Activated T-helper 2 cell treated with anti-CD3 and anti-CD28 coated beads, Interferon-gamma antibody, Interleukin-2, Interleukin-4, amounts not matched to agents 10 μg/mL and 5 μg/mL and 100 μg/mL, durations not matched to agents 14 hours and 24 hours and 36 hours (primary cell): Measurements from ENCODE around the gene ZG16B. TPM values are rescaled to one million over a fixed set of nuclear protein-coding genes. Genes with fewer than 3 reads are reported as not detected.
A peak's percentile ranks its signal among the peaks of the same experiment; 100 is the strongest.

ENCODE experiments used
- DNase-seq: peaks from one replicate; pipeline ENCODE4 v3.0.0; 2021; ENCODE audit warnings: low spot score
- H3K27ac Mint-ChIP-seq: one replicate; pipeline ENCODE4 v1.8.0; 2021; ENCODE audit warnings: mixed read lengths
- H3K27me3 Mint-ChIP-seq: one replicate; pipeline ENCODE4 v1.8.0; 2021; ENCODE audit warnings: low read depth, mixed read lengths
- H3K36me3 Mint-ChIP-seq: one replicate; pipeline ENCODE4 v1.8.0; 2021; ENCODE audit warnings: low read depth, mixed read lengths
- H3K4me1 Mint-ChIP-seq: one replicate; pipeline ENCODE4 v1.8.0; 2021; ENCODE audit warnings: low read depth, mixed read lengths
- H3K4me3 Mint-ChIP-seq: one replicate; pipeline ENCODE4 v1.8.0; 2021; ENCODE audit warnings: low read depth, mild to moderate bottlenecking, moderate library complexity, mixed read lengths
- H3K9me3 Mint-ChIP-seq: one replicate; pipeline ENCODE4 v1.8.0; 2021; ENCODE audit warnings: mixed read lengths
- intact Hi-C: fragments of 100-400 bp; cut with micrococcal nuclease; formaldehyde crosslinking; loops from one replicate; pipeline ENCODE4 v1.15.1; 2023
- total RNA-seq: library from RNA; stranded (reverse); gene quantifications from 2 replicates; pipeline ENCODE4 v1.2.3, GENCODE V29; 2022

The ZG16B gene, protein sequence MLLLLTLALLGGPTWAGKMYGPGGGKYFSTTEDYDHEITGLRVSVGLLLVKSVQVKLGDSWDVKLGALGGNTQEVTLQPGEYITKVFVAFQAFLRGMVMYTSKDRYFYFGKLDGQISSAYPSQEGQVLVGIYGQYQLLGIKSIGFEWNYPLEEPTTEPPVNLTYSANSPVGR
- total RNA-seq, result 7.7 and 8.6 TPM in 2 replicates

GRCh38 chr16:2829501-2830354 is at the start of gene ZG16B:
Gene ZG16B, plus strand, starts transcription at chr16:2830303. Its CDS starts 139 bp downstream, at chr16:2830442.
- Mint-ChIP-seq H3K27me3 (peaks cover 4% of the 10 kb centered on the region), H3K4me3 (peak within 1 kb of the TSS; percentile 37), H3K36me3 (no peaks in the 10 kb centered on the region), H3K27ac (no peak within 1 kb of the TSS), H3K4me1 (no peaks in the 10 kb centered on the region), H3K9me3 (no peaks in the 10 kb centered on the region)
- no peak for DNase-seq
- intact Hi-C loops, result no loop called here

DNA sequence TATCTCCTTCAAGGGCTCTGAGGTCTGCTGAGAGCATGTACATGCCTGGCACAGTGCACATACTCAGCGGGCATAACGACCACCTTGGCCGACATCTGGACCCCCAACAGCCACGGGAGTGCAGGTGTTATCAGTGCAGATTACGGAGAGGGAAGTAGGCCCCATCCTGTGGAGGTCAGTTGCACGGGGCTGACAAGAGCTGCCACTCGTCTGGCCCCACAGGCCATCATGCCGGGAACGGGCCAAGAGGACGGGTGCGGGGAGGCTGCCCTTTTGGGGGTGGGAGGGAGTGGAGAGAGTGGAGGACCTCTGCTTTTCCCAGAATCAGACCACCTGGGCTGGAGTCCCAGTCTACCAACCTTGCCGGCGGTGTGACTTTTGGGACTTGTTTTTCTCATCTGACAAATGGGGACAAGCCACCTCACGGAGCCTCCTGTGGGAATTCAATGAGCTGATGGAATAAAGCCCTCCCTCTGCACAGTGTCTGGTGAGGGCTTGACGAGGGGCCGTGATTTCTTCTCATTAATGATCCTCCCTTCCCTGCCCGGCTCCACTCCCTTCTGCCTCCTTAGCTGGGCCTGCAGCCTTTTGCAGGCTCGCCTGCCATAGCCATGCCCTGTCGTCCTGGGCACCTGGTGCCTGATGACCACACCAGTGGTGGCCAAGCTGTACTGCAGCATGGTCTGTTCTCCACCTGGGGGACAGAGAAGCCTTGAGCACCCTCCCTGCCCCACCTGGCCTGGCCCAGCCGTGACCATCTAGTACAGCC is 47.3 kb upstream of the ZG16B start:
- H3K4me1 Mint-ChIP-seq, result peaks cover 8% of the 10 kb centered on the region
- no peak overlapping the region for H3K27ac Mint-ChIP-seq
- no peaks in the 10 kb centered on the region for H3K9me3 Mint-ChIP-seq
- no peak overlapping the region for H3K4me3 Mint-ChIP-seq
- peaks cover 16% of the 10 kb centered on the region for H3K27me3 Mint-ChIP-seq
- H3K36me3 Mint-ChIP-seq, result peaks cover 4% of the 10 kb centered on the region
- DNase-seq, result no peak
- intact Hi-C loops, result no loop called here

- Mint-ChIP-seq H3K27me3 (peaks cover 18% of the 10 kb centered on the region), H3K27ac (no peak overlapping the region), H3K4me3 (no peak overlapping the region), H3K9me3 (no peaks in the 10 kb centered on the region), H3K36me3 (no peaks in the 10 kb centered on the region), H3K4me1 (peaks cover 2% of the 10 kb centered on the region)
- no peak for DNase-seq
- intact Hi-C loops, result no loop called here
These were observed 46.3 kb upstream of the ZG16B start for GRCh38 chr16:2783581-2784357.

DNA sequence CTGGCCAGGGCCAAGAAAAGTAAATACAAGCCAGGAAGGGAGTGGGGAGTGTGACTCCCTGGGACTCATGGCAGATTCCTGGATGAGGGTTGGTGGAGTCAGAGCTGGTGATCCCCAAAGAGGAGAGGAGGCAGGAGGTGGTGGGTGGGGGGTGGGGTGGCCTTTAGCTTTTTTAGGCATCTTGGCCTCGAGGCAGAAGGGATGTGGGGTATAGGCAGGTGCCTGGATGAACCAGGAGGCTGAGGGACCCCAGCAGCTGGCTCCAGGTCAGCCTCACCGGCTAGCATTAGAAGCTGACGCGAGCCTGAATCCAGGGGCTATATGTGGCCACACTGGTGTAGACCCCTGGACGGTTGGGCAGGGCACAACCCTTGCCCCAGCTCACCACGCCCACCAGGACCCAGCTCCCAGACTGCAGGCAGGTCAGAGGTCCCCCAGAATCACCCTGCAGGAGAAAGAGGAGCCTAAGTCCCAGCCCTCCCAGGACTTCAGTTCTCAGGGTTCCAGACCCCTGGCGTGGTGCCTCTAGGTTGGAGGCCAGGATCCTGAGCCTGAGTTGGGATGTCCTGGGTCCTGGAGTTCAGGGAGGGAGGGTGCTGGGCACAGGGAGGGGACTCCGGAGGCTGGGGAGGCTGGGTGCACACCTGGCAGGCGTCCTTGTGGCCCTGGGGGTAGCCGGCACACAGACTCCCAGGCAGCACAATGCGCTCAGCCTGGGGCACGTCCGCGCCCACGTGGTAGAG is 45.6 kb upstream of the ZG16B start:
- no peak for DNase-seq
- Mint-ChIP-seq H3K36me3 (no peaks in the 10 kb centered on the region), H3K4me1 (peaks cover 2% of the 10 kb centered on the region), H3K27me3 (peaks cover 20% of the 10 kb centered on the region), H3K27ac (peak overlapping the region; percentile 62), H3K9me3 (no peaks in the 10 kb centered on the region), H3K4me3 (peak overlapping the region; percentile 72)
- intact Hi-C loops, result no loop called here

GRCh38 chr16:2785101-2785991 is 44.8 kb upstream of the ZG16B start:
- intact Hi-C loops, result no loop called here
- Mint-ChIP-seq H3K4me3 (peak overlapping the region; percentile 72), H3K9me3 (no peaks in the 10 kb centered on the region), H3K4me1 (peaks cover 2% of the 10 kb centered on the region), H3K27me3 (peaks cover 21% of the 10 kb centered on the region), H3K36me3 (no peaks in the 10 kb centered on the region), H3K27ac (peak overlapping the region; percentile 62)
- no peak for DNase-seq

GRCh38 chr16:2786061-2786825 is 43.9 kb upstream of the ZG16B start:
- no peaks in the 10 kb centered on the region for H3K9me3 Mint-ChIP-seq
- intact Hi-C loops, result no loop called here
- H3K4me1 Mint-ChIP-seq, result peaks cover 2% of the 10 kb centered on the region
- no peak for DNase-seq
- peaks cover 22% of the 10 kb centered on the region for H3K27me3 Mint-ChIP-seq
- no peak overlapping the region for H3K4me3 Mint-ChIP-seq
- H3K27ac Mint-ChIP-seq, result no peak overlapping the region
- H3K36me3 Mint-ChIP-seq, result no peaks in the 10 kb centered on the region

GRCh38 chr16:2786826-2787151 is 43.3 kb upstream of the ZG16B start:
- Mint-ChIP-seq H3K9me3 (no peaks in the 10 kb centered on the region), H3K4me3 (no peak overlapping the region), H3K27me3 (peaks cover 25% of the 10 kb centered on the region), H3K27ac (no peak overlapping the region), H3K4me1 (peaks cover 2% of the 10 kb centered on the region), H3K36me3 (no peaks in the 10 kb centered on the region)
- DNase-seq, result no peak
- intact Hi-C loops, result no loop called here

- Mint-ChIP-seq H3K4me1 (peaks cover 2% of the 10 kb centered on the region), H3K27me3 (peaks cover 25% of the 10 kb centered on the region), H3K4me3 (no peak within 1 kb of the TSS), H3K36me3 (no peaks in the 10 kb centered on the region), H3K27ac (no peak within 1 kb of the TSS), H3K9me3 (no peaks in the 10 kb centered on the region)
- intact Hi-C loops, result no loop called here
- no peak for DNase-seq
These were observed 42.7 kb upstream of the ZG16B start, which contains the start of gene PRSS33 for GRCh38 chr16:2787406-2787805. Gene PRSS33, minus strand, starts transcription at chr16:2787560. Its CDS starts 1,013 bp downstream, at chr16:2786547.

DNA sequence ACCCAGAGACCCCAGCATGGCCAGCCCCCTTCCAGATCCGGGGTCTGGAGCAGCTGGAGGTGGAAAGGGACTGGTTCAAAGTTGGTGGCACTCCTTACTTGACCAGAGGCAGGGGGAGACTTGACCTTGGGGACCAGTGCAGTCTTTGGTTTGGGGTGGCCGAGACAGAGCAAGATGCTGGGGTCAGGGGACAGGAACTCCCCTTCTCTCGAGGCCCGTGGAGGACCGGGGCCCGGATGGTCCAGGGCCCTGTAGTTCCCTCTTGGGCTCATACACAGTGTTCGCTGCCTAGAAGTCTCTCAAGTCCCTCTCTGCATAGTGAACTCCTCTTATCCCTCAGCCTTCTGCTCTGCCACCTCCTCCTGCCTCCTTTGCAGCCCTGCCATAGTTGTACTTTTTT is 42.1 kb upstream of the ZG16B start:
- H3K27me3 Mint-ChIP-seq, result peaks cover 25% of the 10 kb centered on the region
- peaks cover 2% of the 10 kb centered on the region for H3K4me1 Mint-ChIP-seq
- no peaks in the 10 kb centered on the region for H3K36me3 Mint-ChIP-seq
- no peak overlapping the region for H3K27ac Mint-ChIP-seq
- intact Hi-C loops, result no loop called here
- no peak overlapping the region for H3K4me3 Mint-ChIP-seq
- H3K9me3 Mint-ChIP-seq, result no peaks in the 10 kb centered on the region
- DNase-seq, result no peak

DNA sequence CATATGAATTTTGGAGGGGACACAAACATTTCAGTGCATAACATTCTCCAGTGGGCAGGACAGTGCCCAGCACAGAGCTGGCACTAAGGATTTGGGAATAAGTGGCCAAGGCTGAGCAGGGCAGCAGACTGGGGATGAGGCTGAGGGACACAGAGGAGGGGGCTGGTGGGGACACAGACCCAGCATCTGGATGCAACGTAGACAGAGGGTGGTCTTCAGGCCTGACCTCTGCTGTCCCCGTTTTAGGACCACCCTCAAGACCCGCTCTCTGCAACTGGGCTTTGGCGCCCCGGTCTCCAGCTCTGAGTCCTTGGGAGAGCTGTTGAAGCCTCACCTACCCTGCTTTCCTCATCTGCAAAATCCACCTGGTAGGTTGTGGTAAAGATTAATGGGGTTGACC is 39.5 kb upstream of the ZG16B start:
- no peaks in the 10 kb centered on the region for H3K36me3 Mint-ChIP-seq
- no peak overlapping the region for H3K4me3 Mint-ChIP-seq
- intact Hi-C loops, result no loop called here
- DNase-seq, result no peak
- peaks cover 19% of the 10 kb centered on the region for H3K27me3 Mint-ChIP-seq
- H3K9me3 Mint-ChIP-seq, result no peaks in the 10 kb centered on the region
- H3K4me1 Mint-ChIP-seq, result no peaks in the 10 kb centered on the region
- no peak overlapping the region for H3K27ac Mint-ChIP-seq

- DNase-seq, result no peak
- H3K4me1 Mint-ChIP-seq, result no peaks in the 10 kb centered on the region
- intact Hi-C loops, result no loop called here
- no peaks in the 10 kb centered on the region for H3K36me3 Mint-ChIP-seq
- no peaks in the 10 kb centered on the region for H3K9me3 Mint-ChIP-seq
- no peak overlapping the region for H3K27ac Mint-ChIP-seq
- H3K27me3 Mint-ChIP-seq, result peaks cover 16% of the 10 kb centered on the region
- no peak overlapping the region for H3K4me3 Mint-ChIP-seq
These were observed 38.9 kb upstream of the ZG16B start for GRCh38 chr16:2791174-2791573.
